GF-D8 (cell line): Measurements from ENCODE around the gene RIPOR2.

Experiments used
- DNase-seq: peaks from one replicate; lab custom pipeline; 2025; lab: John Stamatoyannopoulos, UW

Gene RIPOR2

GRCh38 chr6:24935366-24936152, at the start of gene RIPOR2:
Gene RIPOR2 (minus strand): TSS chr6:24935960. CDS start chr6:24935898, 62 bp downstream.
- DNase-seq, result no peak

GRCh38 chr6:24985323-24985722, 49.6 kb upstream of the RIPOR2 start:
- DNase-seq, result no peak

GRCh38 chr6:24982231-24982630, 46.5 kb upstream of the RIPOR2 start:
- no peak for DNase-seq

GRCh38 chr6:24981386-24981760, 45.6 kb upstream of the RIPOR2 start:
- DNase-seq, result no peak

GRCh38 chr6:24980507-24981385, 45.0 kb upstream of the RIPOR2 start:
- DNase-seq, result no peak

- DNase-seq, result no peak
Measured at GRCh38 chr6:24979176-24979575, 43.4 kb upstream of the RIPOR2 start.

- no peak for DNase-seq
Measured at GRCh38 chr6:24974182-24975171, 38.7 kb upstream of the RIPOR2 start.

- DNase-seq, result no peak
Measured at GRCh38 chr6:24972311-24972958, 36.7 kb upstream of the RIPOR2 start.

GRCh38 chr6:24971067-24971466, 35.3 kb upstream of the RIPOR2 start:
- no peak for DNase-seq

- no peak for DNase-seq
Measured at GRCh38 chr6:24969343-24969860, 33.6 kb upstream of the RIPOR2 start.

- DNase-seq, result no peak
Measured at GRCh38 chr6:24968783-24969182, 33.0 kb upstream of the RIPOR2 start.

GRCh38 chr6:24967211-24967610, 31.5 kb upstream of the RIPOR2 start:
- no peak for DNase-seq

GRCh38 chr6:24966381-24966780, 30.6 kb upstream of the RIPOR2 start:
- DNase-seq, result no peak

GRCh38 chr6:24963887-24964570, 28.3 kb upstream of the RIPOR2 start:
- DNase-seq, result no peak

- no peak for DNase-seq
Measured at GRCh38 chr6:24963339-24963738, 27.6 kb upstream of the RIPOR2 start.

GRCh38 chr6:24961852-24962251, 26.1 kb upstream of the RIPOR2 start:
- no peak for DNase-seq

- no peak for DNase-seq
Measured at GRCh38 chr6:24960991-24961475, 25.3 kb upstream of the RIPOR2 start.

GRCh38 chr6:24959319-24959718, 23.6 kb upstream of the RIPOR2 start:
- peak; percentile 23 for DNase-seq

- no peak for DNase-seq
Measured at GRCh38 chr6:24957199-24957598, 21.4 kb upstream of the RIPOR2 start.

- no peak for DNase-seq
Measured at GRCh38 chr6:24953726-24954125, 18.0 kb upstream of the RIPOR2 start.
